Chondrocyte (in vitro differentiated cells): ENCODE results near the gene PTPRG. TPM values are rescaled to one million over a fixed set of nuclear protein-coding genes. Genes with fewer than 3 reads are reported as not detected.

ENCODE experiments used
- DNase-seq: peaks from one replicate; pipeline ENCODE4 v3.0.0; 2021; ENCODE audit warnings: mixed read lengths, low spot score
- H3K27ac Mint-ChIP-seq: one replicate; pipeline ENCODE4 v1.8.0; 2021; ENCODE audit warnings: mild to moderate bottlenecking, moderate library complexity, mixed read lengths; ENCODE audit not compliant: unreplicated experiment
- H3K27me3 Mint-ChIP-seq: 2 replicates; pipeline ENCODE4 v1.8.0; 2021; ENCODE audit warnings: low read depth, mixed read lengths
- H3K36me3 Mint-ChIP-seq: 2 replicates; pipeline ENCODE4 v1.8.0; 2021; ENCODE audit warnings: low read depth, mixed read lengths
- H3K4me1 Mint-ChIP-seq: 2 replicates; pipeline ENCODE4 v1.8.0; 2021; ENCODE audit warnings: low read depth, mild to moderate bottlenecking, mixed read lengths
- H3K4me3 Mint-ChIP-seq: one replicate; pipeline ENCODE4 v1.8.0; 2021; ENCODE audit warnings: mild to moderate bottlenecking, moderate library complexity, mixed read lengths; ENCODE audit not compliant: unreplicated experiment
- H3K9me3 Mint-ChIP-seq: 2 replicates; pipeline ENCODE4 v1.8.0; 2021; ENCODE audit warnings: low read depth, mixed read lengths
- CTCF ChIP-seq: fragments of 200-600 bp; sonication (generic); IDR thresholded peaks from 2 replicates; pipeline ENCODE4 v1.5.0; 2021; ENCODE audit warnings: antibody characterized with exemption, mild to moderate bottlenecking, moderate library complexity
- total RNA-seq: library from RNA; stranded (reverse); gene quantifications from 3 replicates; pipeline ENCODE4 v1.2.1, GENCODE V29; 2021

Gene PTPRG
- total RNA-seq, 1 donor from 2014 or later: 45.5 TPM

GRCh38 chr3:62168356-62168755, 607.0 kb downstream of the PTPRG start:
- no peak for TF ChIP-seq CTCF
- Mint-ChIP-seq H3K4me3 (no peak overlapping the region), H3K36me3 (peaks cover 3% of the 10 kb centered on the region), H3K9me3 (peaks cover 8% of the 10 kb centered on the region), H3K27me3 (no peaks in the 10 kb centered on the region), H3K27ac (no peak overlapping the region), H3K4me1 (peaks cover 29% of the 10 kb centered on the region)
- DNase-seq: no peak

- Mint-ChIP-seq H3K27ac (no peak overlapping the region), H3K4me1 (peaks cover 18% of the 10 kb centered on the region), H3K9me3 (peaks cover 8% of the 10 kb centered on the region), H3K27me3 (no peaks in the 10 kb centered on the region), H3K36me3 (peaks cover 3% of the 10 kb centered on the region), H3K4me3 (no peak overlapping the region)
- no peak for DNase-seq
- TF ChIP-seq CTCF: no peak
Observed at GRCh38 chr3:62169906-62170660, 608.7 kb downstream of the PTPRG start.

- no peak for TF ChIP-seq CTCF
- Mint-ChIP-seq H3K36me3 (peaks cover 7% of the 10 kb centered on the region), H3K9me3 (peaks cover 8% of the 10 kb centered on the region), H3K27ac (no peak overlapping the region), H3K4me3 (no peak overlapping the region), H3K27me3 (no peaks in the 10 kb centered on the region), H3K4me1 (peaks cover 17% of the 10 kb centered on the region)
- DNase-seq: no peak
Observed at GRCh38 chr3:62171789-62172188, 610.4 kb downstream of the PTPRG start.

- H3K4me1 Mint-ChIP-seq: peaks cover 17% of the 10 kb centered on the region
- no peak overlapping the region for H3K27ac Mint-ChIP-seq
- no peak for DNase-seq
- no peak overlapping the region for H3K4me3 Mint-ChIP-seq
- TF ChIP-seq CTCF: no peak
- peaks cover 8% of the 10 kb centered on the region for H3K9me3 Mint-ChIP-seq
- H3K27me3 Mint-ChIP-seq: no peaks in the 10 kb centered on the region
- H3K36me3 Mint-ChIP-seq: peaks cover 7% of the 10 kb centered on the region
Observed at GRCh38 chr3:62172199-62172598, 610.8 kb downstream of the PTPRG start.

- Mint-ChIP-seq H3K36me3 (peaks cover 5% of the 10 kb centered on the region), H3K27me3 (no peaks in the 10 kb centered on the region), H3K4me3 (no peak overlapping the region), H3K4me1 (peaks cover 11% of the 10 kb centered on the region), H3K27ac (no peak overlapping the region), H3K9me3 (peaks cover 8% of the 10 kb centered on the region)
- DNase-seq: no peak
- TF ChIP-seq CTCF: no peak
Observed at GRCh38 chr3:62173939-62174515, 612.7 kb downstream of the PTPRG start.
